ENCODE data around the gene NUTM2F. TPM values are rescaled to one million over a fixed set of nuclear protein-coding genes. Genes with fewer than 3 reads are reported as not detected.

NUTM2F gene
- total RNA-seq, 2 donors from 2014 or later = not detected

DNA sequence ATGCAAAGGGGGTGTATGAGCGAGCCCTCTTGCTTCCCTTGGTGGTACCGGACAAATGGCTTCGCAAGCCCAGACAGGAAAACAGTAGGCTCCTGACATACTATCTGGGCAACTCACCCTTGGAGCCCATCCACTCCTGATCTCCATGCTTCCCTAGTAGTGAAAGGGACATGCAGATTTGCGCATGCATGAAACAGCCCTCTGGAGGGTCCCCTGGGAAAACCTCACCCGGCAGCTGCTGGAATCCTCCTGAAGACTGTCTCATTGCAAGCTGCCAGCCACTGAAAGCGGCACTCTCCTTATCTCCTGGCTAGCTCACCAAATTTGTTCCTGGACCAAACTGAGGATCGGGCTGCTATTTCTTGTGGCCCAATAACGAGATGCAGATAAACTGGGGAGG is 59.2 kb downstream of the NUTM2F start:
- ATAC-seq (no peak), DNase-seq (no peak)
- intact Hi-C loops (cut with DNase I, micrococcal nuclease) = no loop called here

Other genes with a start within 250 kb of the NUTM2F start
- 1 to 10 TPM; 6.5 to 6.6 TPM for gene PTPDC1, start 244.2 kb downstream of the NUTM2F start, total RNA-seq
- gene ZNF169, start 69.3 kb downstream of the NUTM2F start, total RNA-seq = 10 to 100 TPM in 1 of 2 donors, 1 to 10 TPM in 1; 9.5 to 10.2 TPM
- 1 to 10 TPM; 1.9 to 3.4 TPM for gene PCAT7, start 226.4 kb upstream of the NUTM2F start, total RNA-seq